Smooth muscle cell of the coronary artery (primary cell): ENCODE results near the gene GRHL3. TPM values are rescaled to one million over a fixed set of nuclear protein-coding genes. Genes with fewer than 3 reads are reported as not detected.

Experiments used
- total RNA-seq: library from RNA; depleted of rRNA; stranded (reverse); fragments of >200 nt; gene quantifications from 2 replicates; pipeline ENCODE4 v1.2.3, GENCODE V29; 2014; ENCODE audit warnings: low replicate concordance

GRHL3 gene
- not detected in 2 replicates for total RNA-seq

GRCh38 chr1:24319312-24319863 is at the start of gene GRHL3:
TSS of gene GRHL3 (plus strand) at chr1:24319357. CDS start at chr1:24319552, 195 bp downstream.

Other genes starting within 250 kb of the GRHL3 start
- 0.23 TPM in 1 of 2 replicates, not detected in the other for gene MYOM3, start 207.2 kb upstream of the GRHL3 start, total RNA-seq
- gene IL22RA1, start 176.2 kb upstream of the GRHL3 start, total RNA-seq: not detected in 2 replicates
- gene IFNLR1, start 132.1 kb upstream of the GRHL3 start, total RNA-seq: not detected in 2 replicates
- 2.3 and 2.5 TPM in 2 replicates for gene STPG1, start 94.4 kb downstream of the GRHL3 start, total RNA-seq
- gene NIPAL3, start 96.4 kb downstream of the GRHL3 start, total RNA-seq: 24.8 and 25.3 TPM in 2 replicates
- 1.6 and 5.7 TPM in 2 replicates for gene RCAN3, start 183.5 kb downstream of the GRHL3 start, total RNA-seq
- not detected in 2 replicates for gene NCMAP, start 236.7 kb downstream of the GRHL3 start, total RNA-seq